DMS53 treated with DMSO at 0.1 percent for 48 hours (cell line): ENCODE measurements around the gene OPN4.

Source experiments
- DNase-seq: peaks from one replicate; lab custom pipeline; 2025; ENCODE audit not compliant: unreplicated experiment; lab: John Stamatoyannopoulos, UW

OPN4 gene

GRCh38 chr10:86678999-86679792, 24.8 kb downstream of the OPN4 start:
- DNase-seq: no peak

- DNase-seq: no peak
These were observed 26.7 kb downstream of the OPN4 start for GRCh38 chr10:86681047-86681446.

- no peak for DNase-seq
These were observed 27.5 kb downstream of the OPN4 start for GRCh38 chr10:86681722-86682386.

DNA sequence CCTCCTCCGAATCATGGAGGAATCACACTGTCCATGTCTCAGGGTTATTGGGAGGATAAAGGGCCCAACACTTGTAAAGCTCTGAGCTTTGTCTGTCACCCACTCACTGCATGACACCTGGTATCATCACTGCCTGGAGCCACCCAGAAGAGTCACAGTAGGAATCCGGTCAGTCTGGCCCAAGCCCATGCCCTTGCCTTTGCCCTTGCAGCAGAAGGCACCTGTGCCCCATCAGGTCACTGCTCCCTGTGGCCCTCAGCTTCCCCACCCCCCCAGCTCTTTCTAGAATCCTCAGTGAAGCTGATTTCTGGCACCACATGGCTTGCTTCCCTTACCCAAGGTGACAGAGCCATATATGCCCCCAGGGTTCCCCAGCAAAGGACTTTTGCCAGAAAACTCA, 28.3 kb downstream of the OPN4 start:
- DNase-seq: no peak

DNA sequence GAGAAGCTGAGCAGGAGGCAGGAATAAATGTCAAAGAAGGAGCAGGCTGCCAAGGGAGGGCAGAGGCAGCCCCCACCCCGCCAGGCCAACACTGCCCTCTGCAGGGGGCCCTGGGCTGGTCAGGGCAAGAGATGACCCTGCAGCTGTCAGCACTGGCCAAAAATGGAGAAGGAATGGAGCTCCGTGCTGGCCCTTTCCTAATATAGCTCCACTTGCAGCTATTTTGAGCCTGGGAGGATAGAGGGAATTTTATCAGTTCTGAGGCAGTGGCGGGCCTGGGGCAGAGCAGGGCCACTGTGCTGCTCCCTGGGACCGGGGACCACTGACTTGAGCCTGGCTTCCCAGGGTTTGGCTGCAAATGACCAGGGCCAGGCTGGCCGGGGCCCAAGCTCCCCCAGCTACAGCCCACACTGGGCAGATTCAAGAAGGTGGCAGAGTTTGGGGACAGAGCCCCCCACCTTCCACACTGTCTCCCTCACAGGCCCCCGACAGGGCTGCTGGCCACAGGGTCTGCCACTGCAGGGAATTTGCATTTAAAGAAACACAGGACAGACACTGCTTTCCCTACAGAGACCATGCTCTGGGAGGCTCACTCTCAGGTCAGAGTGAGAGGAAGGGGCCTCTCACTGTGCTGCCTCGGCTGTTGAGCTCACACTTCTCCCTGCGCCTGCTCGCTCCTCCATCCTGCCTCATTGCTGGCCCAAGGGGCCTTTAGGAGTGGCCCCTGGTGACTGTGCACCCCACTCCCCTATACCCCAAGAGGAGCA, 30.2 kb downstream of the OPN4 start:
- DNase-seq: no peak

- DNase-seq: no peak
These were observed 31.1 kb downstream of the OPN4 start for GRCh38 chr10:86685416-86685815.

- no peak for DNase-seq
These were observed 31.7 kb downstream of the OPN4 start for GRCh38 chr10:86685893-86686632.

DNA sequence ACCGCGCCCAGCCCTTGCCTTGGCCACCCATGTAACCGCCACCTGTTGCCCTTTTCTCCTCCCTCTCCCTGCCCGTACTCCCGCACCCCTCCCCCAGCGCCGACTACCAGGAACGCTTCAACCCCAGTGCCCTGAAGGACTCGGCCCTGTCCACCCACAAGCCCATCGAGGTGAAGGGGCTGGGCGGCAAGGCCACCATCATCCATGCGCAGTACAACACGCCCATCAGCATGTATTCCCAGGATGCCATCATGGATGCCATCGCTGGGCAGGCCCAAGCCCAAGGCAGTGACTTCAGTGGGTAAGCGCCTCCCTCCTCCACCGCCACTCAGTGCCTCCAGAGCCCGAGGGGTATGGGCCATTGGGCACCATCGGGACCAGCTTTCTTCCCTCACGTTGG, 32.6 kb downstream of the OPN4 start:
- DNase-seq: no peak

DNA sequence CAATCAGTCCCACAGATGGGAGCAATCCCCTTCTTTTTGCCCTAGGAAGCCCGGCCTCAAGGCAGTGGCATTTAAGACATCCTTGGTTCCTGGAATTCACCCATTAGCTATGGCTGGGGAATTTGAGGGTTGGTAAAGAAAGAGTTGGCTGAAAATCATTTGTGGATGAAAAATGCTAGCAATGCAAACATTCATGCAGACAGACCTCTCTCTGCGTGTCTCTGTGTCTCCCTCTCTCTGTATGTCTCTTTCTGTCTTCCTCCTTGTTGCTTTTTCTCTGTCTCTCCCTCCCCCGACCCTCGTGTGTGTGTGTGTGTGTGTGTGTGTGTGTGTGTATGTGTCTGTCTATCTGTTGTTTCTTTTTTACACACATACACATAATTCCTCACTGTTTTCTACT, 33.4 kb downstream of the OPN4 start:
- no peak for DNase-seq

- peak; percentile 28 for DNase-seq
These were observed 34.1 kb downstream of the OPN4 start for GRCh38 chr10:86688398-86688921.

DNA sequence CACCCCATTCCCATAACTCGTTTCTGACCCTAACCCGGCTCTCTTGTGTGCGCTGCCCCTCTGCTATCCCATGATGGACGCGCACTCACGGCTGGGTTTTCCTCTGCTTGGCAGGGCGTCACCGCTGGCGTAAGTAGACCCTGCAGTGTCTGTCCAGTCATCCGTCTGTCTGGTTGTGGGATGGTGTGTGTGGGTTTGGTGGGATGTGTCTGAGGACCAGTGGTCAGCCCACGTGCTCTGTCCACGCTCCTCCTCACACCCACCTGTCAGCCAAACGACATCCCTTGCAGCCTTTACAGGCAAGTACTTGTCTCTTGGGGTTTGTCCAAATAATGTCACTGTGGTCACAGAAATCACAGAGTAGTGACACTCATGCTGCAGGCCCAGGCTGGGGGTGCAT, 34.8 kb downstream of the OPN4 start:
- no peak for DNase-seq

- no peak for DNase-seq
These were observed 35.9 kb downstream of the OPN4 start for GRCh38 chr10:86690231-86690630.

GRCh38 chr10:86690657-86691084, 36.3 kb downstream of the OPN4 start:
- no peak for DNase-seq

GRCh38 chr10:86691333-86692022, 37.1 kb downstream of the OPN4 start:
- DNase-seq: no peak

DNA sequence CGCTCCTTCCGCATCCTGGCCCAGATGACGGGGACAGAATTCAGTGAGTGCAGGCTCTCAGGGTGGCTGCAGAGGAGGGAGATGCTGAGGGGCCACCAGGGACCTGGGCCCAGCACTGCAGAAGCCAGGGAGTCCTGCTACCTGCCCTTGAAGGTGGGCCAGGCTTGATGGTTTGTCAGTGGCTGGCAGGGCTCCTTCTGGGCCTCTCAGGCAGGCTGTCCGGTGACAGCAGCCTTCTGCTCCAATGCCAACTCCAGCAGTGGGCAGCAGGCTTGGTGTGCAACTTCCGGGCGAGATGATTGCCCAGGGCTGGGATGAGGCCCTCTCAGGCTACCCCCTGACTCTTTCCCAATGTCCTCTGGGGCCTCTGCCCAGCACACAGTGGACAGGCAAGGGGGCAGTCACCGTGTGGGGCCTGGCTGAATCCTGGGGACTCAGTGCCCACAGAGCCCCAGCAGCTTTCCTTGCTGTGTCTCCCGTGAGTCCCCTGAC, 37.7 kb downstream of the OPN4 start:
- DNase-seq: no peak

DNA sequence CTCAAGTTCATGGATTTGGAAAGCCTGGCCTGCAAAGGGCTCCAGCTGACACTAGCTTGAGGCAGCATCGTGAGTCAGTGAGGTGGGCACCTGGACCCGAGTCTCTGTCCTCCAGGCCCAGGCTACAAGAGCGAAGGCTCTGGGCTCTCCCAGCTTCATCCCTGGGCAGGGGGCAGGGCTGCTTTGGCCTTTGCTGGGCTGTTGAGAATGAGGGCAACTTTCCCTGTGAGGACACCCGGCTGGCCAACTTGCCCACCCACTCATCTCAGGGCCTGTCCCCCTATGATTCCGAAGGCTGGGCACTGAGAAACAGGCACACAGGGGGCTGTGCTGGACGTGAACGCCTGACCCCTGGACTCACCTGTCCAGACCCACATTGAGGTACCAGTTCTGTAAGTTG, 38.3 kb downstream of the OPN4 start:
- no peak for DNase-seq

- DNase-seq: no peak
These were observed 38.9 kb downstream of the OPN4 start for GRCh38 chr10:86693275-86693674.

GRCh38 chr10:86693721-86694369, 39.5 kb downstream of the OPN4 start:
- DNase-seq: peak; percentile 10

DNA sequence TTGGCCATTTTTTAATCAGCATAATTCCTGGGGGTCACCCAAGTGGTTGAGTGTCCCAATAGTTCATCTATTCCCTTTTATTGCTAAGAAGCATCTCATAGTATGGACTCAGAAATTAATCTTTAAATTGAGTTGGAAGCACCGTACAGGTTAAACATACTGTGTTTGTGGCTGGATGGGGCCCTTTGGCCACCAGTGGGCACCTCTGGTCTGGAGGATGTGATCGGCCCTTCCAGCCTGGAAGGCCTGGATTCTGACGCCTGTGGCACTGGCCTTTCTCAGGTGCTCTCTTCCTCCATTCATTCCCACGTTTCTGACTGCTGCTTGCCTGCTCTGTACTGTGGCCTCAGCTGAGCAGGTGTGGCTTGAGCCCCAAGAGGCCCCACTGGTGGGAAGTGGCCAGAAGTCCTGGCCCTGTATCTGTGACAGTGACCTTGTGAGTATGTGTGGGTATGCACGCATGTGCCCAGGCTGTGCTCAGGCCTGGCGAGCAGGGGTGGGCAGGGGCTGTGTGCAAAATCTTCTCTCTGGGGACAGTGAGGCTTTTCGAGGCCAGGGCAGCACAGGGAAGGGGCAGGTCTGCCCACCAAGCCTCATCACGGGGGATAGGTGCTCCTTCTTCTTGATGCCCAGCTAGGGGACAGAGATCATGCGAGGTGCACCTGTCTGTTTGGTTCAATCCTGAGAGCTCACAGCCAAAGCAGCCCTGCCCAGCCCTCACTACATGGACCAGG, 44.0 kb downstream of the OPN4 start:
- no peak for DNase-seq
